Fibroblast of villous mesenchyme (primary cell): Measurements from ENCODE around the gene UNK. TPM values are rescaled to one million over a fixed set of nuclear protein-coding genes. Genes with fewer than 3 reads are reported as not detected.

Experiments
- DNase-seq: peaks from one replicate; pipeline ENCODE4 v3.0.0-alpha.2; 2010; ENCODE audit warnings: low read depth
- H3K4me3 ChIP-seq: 2 replicates; pipeline ENCODE4 v1.5.1; 2011; ENCODE audit warnings: low read depth, mild to moderate bottlenecking, low read length
- total RNA-seq: library from RNA; depleted of rRNA; stranded (reverse); fragments of >200 nt; gene quantifications from 2 replicates; pipeline ENCODE4 v1.2.3, GENCODE V29; 2012
- TF ChIP-seq, protein P1 (sequence below): IDR thresholded peaks from 2 replicates; pipeline ENCODE4 v1.5.1; 2012; ENCODE audit warnings: low read depth, mild to moderate bottlenecking, low read length; ENCODE audit not compliant: insufficient read depth

Gene UNK
- total RNA-seq, 1 donor: 19.9 TPM

DNA sequence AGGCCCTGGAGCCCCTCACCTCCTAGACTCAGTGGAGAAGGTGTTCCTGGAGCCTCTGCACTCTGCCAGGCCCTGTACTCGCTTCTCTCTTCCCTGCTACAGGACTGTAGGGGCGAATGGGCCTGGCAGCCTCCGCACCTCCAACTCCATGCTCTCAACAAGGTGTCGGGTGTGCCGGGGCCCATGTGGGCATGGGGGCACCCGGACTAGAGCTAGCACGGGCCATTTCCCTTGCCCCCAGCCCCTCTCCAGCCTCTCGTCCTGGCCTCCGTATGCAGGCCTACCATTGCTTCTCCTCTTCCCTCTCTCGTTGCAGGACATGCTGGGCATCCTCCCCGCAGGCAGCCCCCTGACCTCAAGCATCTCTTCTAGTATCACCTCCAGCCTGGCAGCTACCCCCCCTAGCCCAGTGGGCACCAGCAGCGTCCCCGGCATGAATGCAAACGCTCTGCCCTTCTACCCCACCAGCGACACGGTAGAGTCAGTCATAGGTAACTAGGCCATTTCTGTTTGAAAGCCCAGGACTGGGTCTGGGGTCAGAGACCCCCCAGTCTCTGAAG lies 33.8 kb downstream of the UNK start:
- TF ChIP-seq, protein P1, sequence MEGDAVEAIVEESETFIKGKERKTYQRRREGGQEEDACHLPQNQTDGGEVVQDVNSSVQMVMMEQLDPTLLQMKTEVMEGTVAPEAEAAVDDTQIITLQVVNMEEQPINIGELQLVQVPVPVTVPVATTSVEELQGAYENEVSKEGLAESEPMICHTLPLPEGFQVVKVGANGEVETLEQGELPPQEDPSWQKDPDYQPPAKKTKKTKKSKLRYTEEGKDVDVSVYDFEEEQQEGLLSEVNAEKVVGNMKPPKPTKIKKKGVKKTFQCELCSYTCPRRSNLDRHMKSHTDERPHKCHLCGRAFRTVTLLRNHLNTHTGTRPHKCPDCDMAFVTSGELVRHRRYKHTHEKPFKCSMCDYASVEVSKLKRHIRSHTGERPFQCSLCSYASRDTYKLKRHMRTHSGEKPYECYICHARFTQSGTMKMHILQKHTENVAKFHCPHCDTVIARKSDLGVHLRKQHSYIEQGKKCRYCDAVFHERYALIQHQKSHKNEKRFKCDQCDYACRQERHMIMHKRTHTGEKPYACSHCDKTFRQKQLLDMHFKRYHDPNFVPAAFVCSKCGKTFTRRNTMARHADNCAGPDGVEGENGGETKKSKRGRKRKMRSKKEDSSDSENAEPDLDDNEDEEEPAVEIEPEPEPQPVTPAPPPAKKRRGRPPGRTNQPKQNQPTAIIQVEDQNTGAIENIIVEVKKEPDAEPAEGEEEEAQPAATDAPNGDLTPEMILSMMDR: no peak

DNA sequence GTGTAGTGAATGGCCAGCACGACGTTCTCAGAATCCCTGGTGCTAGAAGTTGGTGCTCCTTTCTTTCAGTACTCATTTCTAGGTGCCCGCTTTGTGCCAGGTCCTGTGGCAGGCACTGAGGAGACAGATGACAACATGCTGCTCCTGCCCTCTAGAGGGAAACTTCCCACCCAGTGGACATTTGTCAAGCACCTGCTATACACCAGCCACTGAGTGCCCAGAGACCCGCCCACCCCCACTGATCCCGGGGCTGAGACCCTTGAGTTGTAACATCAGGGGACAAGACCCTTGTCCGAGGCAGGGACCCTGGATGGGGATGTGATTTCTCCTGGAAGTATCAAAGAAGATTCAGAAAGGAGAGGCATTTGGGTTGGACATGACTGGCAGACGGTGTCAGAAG lies 34.5 kb downstream of the UNK start:
- no peak overlapping the region for H3K4me3 ChIP-seq
- no peak for DNase-seq
- TF ChIP-seq, protein P1: no peak

More for the DNA sequence above, 33.8 kb downstream of the UNK start:
- no peak for DNase-seq
- no peak overlapping the region for H3K4me3 ChIP-seq

DNA sequence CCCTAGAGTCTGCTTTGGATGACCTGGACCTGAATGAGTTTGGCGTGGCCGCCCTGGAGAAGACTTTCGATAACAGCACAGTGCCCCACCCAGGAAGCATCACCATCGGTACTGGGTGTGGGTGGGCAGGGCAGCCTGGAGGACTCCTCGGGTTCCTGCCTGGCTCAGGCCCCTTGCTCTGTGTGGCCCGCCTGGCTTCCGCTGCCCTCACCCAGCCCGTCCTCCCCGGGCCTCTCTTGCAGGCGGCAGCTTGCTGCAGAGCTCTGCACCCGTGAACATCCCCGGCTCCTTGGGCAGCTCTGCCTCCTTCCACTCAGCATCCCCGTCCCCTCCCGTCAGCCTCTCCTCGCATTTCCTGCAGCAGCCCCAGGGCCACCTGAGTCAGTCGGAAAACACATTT lies 35.1 kb downstream of the UNK start:
- TF ChIP-seq, protein P1: no peak
- H3K4me3 ChIP-seq: no peak overlapping the region
- DNase-seq: no peak

DNA sequence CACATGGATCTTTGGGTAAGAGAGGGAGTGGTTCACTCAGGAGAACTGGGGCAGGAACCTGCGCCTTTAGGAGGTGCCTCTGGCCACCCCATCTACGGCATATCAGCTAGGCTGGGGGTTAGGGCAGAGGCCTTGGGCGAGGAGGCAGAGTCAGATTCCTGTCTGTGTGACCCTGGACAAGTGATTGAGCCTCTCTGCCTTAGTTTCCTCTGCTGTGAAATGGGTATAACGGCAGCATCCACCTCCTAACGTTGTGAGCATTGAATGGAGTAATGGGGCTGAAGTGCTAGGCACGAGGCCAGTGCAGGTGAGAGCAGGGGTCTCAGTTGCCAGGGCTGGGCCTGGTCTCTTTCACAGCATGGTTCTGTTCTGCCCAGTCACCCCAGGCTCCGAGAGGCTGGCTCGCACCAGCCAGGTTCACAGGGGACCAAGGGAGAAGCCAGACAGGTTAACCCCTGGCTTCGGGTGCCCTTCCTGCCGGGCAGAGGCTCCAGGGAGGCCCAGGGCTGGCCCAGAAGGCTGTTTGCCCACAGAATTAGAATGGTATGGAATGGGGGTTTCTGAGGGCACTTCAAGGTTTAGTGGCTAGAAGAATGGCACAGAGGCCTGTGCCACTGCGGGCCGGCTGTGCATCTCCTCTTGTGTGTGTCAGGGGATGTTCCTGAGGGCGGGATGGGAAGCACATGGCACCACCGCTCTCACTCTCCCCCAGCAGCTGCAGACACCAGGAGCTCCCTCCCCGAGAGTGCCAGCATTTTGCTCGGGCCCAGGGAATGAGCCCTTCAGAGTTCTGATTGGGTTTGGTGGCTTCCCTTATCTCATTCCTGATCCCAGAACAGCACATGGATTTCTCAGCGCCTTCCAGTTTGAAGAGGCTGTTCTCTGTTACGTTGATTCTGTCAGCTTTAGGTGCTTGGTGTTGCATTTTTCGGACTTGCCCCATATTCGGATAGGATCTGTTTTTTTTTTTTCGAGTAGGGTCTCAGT lies 35.8 kb downstream of the UNK start:
- H3K4me3 ChIP-seq: no peak overlapping the region
- DNase-seq: no peak

DNA sequence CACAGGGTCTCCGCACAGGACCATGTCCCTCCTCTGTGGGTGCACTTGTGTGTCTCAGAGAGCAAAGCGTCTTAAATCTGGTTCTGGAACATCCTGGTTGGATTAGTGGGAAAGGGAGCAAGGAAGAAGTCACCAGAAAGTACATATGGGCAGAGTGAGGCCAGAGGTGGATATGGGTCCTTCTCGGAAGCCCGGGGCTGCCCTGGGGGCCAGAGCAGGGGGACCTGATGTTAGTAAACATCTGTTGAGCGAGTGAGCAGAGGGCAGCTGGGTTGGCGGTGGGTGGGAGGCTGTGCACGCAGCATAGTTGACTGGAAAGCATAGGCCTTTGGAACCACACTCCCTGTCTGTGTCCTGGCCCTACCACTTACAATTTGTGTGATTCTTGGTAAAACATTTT lies 36.9 kb downstream of the UNK start:
- TF ChIP-seq, protein P1: no peak
- H3K4me3 ChIP-seq: no peak overlapping the region
- DNase-seq: no peak

More for the DNA sequence above, 35.8 kb downstream of the UNK start:
- TF ChIP-seq, protein P1: no peak

DNA sequence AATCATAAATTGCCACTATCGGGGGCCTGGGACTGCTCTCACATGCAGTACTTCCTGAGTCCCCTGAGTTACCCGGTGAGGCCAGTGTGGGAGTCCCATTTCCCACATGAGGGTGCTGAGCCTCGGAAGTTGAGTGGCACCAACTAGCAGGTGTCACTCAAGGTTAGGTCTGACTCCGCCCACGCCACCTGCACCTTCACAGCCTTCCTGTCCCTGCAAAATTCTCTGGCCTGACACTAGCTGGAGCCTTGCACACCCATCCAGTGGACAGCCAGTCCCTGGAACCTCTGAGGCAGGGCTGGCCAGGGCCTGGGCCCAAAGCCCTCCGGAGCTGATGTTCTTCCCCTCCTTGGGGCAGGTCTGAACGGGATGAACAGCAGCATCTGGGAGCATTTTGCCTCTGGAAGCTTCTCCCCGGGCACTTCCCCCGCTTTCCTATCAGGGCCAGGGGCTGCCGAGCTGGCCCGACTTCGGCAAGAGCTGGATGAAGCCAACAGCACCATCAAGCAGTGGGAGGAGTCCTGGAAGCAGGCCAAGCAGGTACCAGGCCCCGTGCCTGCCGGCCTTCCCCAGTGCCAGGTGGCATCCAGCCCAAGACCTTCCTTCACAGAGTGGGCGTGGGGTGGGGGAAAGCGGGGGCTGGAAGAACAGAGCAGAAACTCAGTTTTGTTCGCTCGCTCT lies 37.7 kb downstream of the UNK start:
- TF ChIP-seq, protein P1: no peak
- no peak for DNase-seq
- no peak overlapping the region for H3K4me3 ChIP-seq
